Mucosa of stomach (tissue), 1 donor: ENCODE results near the gene PACSIN2.

Source experiments
- H3K27me3 ChIP-seq: one replicate; pipeline ENCODE4 v1.7.0; 2013; ENCODE audit warnings: mild to moderate bottlenecking, low read length; ENCODE audit not compliant: control insufficient read depth, insufficient read depth
- H3K36me3 ChIP-seq: one replicate; pipeline ENCODE4 v1.7.0; 2013; ENCODE audit warnings: low read length; ENCODE audit not compliant: control insufficient read depth, insufficient read depth
- H3K4me1 ChIP-seq: one replicate; pipeline ENCODE4 v1.7.0; 2013; ENCODE audit warnings: mild to moderate bottlenecking, low read length; ENCODE audit not compliant: control insufficient read depth, insufficient read depth
- H3K4me3 ChIP-seq: one replicate; pipeline ENCODE4 v1.7.0; 2013; ENCODE audit warnings: low read length
- H3K9ac ChIP-seq: one replicate; pipeline ENCODE4 v1.7.0; 2013; ENCODE audit warnings: mild to moderate bottlenecking, low read length, moderate library complexity
- H3K9me3 ChIP-seq: one replicate; pipeline ENCODE4 v1.7.0; 2013; ENCODE audit warnings: mild to moderate bottlenecking, low read length, moderate library complexity; ENCODE audit not compliant: control insufficient read depth
- donor health status: Pancreatic carcinoma.

PACSIN2 gene

GRCh38 chr22:42834177-42834949 is 180.6 kb downstream of the PACSIN2 start:
- no peak overlapping the region for H3K9ac ChIP-seq
- H3K36me3 ChIP-seq = no peaks in the 10 kb centered on the region
- no peak overlapping the region for H3K4me3 ChIP-seq
- no peaks in the 10 kb centered on the region for H3K4me1 ChIP-seq
- no peaks in the 10 kb centered on the region for H3K27me3 ChIP-seq
- no peaks in the 10 kb centered on the region for H3K9me3 ChIP-seq

GRCh38 chr22:42833104-42833503 is 181.8 kb downstream of the PACSIN2 start:
- H3K36me3 ChIP-seq = no peaks in the 10 kb centered on the region
- no peak overlapping the region for H3K4me3 ChIP-seq
- H3K4me1 ChIP-seq = no peaks in the 10 kb centered on the region
- H3K9ac ChIP-seq = no peak overlapping the region
- no peaks in the 10 kb centered on the region for H3K27me3 ChIP-seq
- no peaks in the 10 kb centered on the region for H3K9me3 ChIP-seq

GRCh38 chr22:42831712-42832111 is 183.2 kb downstream of the PACSIN2 start:
- H3K27me3 ChIP-seq = no peaks in the 10 kb centered on the region
- no peak overlapping the region for H3K4me3 ChIP-seq
- H3K9me3 ChIP-seq = no peaks in the 10 kb centered on the region
- H3K36me3 ChIP-seq = no peaks in the 10 kb centered on the region
- H3K9ac ChIP-seq = no peak overlapping the region
- H3K4me1 ChIP-seq = no peaks in the 10 kb centered on the region

DNA sequence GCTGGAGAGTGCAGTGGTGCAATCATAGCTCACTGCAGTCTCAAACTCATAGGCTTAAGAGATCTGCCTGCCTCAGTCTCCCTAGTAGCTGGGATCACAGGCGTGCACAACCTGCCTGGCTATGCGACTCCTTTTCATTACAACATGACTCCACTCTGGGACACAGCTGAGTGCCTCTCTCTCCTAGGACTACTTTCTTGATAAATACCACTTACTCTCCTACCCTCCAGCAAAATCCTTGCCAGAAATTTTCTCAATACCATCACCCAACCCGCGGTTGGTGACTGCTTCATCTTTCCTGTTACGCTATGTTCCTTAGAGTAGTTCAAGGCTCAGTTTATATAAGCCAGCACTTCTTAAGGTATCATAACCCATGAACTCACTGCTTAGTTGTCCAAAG is 184.8 kb downstream of the PACSIN2 start:
- H3K4me3 ChIP-seq = no peak overlapping the region
- H3K4me1 ChIP-seq = no peaks in the 10 kb centered on the region
- H3K36me3 ChIP-seq = no peaks in the 10 kb centered on the region
- no peaks in the 10 kb centered on the region for H3K27me3 ChIP-seq
- H3K9ac ChIP-seq = no peak overlapping the region
- H3K9me3 ChIP-seq = no peaks in the 10 kb centered on the region

DNA sequence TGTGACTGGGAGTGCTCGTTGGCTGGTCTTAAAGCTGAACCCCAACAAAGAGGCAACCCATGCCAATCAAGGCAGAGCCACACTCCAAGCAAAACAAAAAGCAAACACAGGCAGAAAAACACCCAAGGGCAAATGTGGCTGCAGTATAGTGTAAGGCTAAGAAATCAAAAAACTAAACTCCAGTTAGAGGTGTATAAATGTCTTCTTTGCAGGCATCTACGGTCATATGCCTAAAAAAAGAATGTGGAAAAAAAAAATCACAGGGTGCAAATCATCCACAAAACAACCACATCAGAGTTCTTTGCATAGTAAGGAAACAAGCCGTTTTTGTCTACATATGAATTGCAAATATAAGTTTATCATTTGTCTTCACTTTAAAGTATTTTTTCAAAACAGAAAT is 185.6 kb downstream of the PACSIN2 start:
- H3K9me3 ChIP-seq = no peaks in the 10 kb centered on the region
- no peak overlapping the region for H3K9ac ChIP-seq
- H3K4me1 ChIP-seq = no peaks in the 10 kb centered on the region
- peaks cover 3% of the 10 kb centered on the region for H3K36me3 ChIP-seq
- no peaks in the 10 kb centered on the region for H3K27me3 ChIP-seq
- H3K4me3 ChIP-seq = no peak overlapping the region

DNA sequence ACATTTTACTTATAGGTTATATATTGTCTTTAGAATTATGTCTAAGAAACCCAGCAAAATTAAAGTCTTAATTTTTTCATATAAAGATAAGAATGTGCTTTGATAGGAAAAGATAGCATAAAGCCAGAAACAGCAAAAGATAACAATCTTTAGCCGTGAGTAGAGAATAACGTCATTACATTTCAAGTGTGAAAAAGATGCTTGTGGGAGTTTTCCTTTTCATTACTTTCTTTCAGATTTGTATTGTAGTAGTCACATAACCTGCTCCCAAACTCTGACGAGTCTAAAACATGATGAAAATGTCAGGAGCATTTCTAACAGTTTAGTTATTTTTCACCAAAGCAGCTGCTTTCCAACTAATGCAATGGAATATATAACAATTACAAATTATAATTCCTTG is 189.2 kb downstream of the PACSIN2 start:
- Histone ChIP-seq H3K4me3 (no peak overlapping the region), H3K9ac (no peak overlapping the region), H3K4me1 (no peaks in the 10 kb centered on the region), H3K27me3 (no peaks in the 10 kb centered on the region), H3K36me3 (peaks cover 3% of the 10 kb centered on the region), H3K9me3 (no peaks in the 10 kb centered on the region)

- H3K4me1 ChIP-seq = no peaks in the 10 kb centered on the region
- H3K27me3 ChIP-seq = no peaks in the 10 kb centered on the region
- H3K9me3 ChIP-seq = no peaks in the 10 kb centered on the region
- peaks cover 3% of the 10 kb centered on the region for H3K36me3 ChIP-seq
- no peak overlapping the region for H3K4me3 ChIP-seq
- H3K9ac ChIP-seq = no peak overlapping the region
Observed at GRCh38 chr22:42821386-42821785, 193.6 kb downstream of the PACSIN2 start.

DNA sequence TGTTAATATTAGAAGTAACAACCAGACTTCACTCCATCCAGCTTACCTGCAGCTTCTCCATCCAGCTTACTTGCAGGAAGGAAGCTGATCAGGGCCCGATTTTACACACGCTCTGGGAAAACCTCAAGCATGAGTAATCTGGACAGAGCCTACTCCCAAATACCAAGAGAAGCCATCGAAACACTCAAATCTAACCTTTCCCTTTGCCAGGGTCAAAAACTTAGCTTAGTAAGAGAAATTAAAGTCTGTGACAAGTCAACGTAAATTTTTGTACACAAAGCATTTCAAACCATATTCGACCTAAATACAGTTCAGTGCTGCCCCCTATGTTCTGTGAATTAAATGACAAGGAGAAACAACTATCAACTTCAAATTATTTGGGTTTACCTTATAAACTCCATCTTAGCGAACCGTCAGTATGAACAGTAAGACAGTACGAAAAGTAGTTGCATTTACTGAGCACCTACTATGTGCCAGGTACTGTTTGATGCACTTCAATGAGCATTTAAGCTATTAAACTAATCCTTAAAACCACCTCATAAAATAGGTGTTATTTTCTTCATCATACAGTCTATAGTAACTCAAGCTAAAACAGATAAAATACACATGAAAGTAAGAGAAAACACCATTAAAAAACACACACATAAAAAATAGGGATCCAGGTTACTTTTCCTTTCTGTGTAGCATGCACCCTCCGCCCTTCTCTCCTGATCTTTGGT is 194.7 kb downstream of the PACSIN2 start:
- H3K9ac ChIP-seq = no peak overlapping the region
- peaks cover 3% of the 10 kb centered on the region for H3K36me3 ChIP-seq
- H3K4me3 ChIP-seq = no peak overlapping the region

More for the DNA sequence above, 194.7 kb downstream of the PACSIN2 start:
- Histone ChIP-seq H3K9me3 (no peaks in the 10 kb centered on the region), H3K4me1 (no peaks in the 10 kb centered on the region), H3K27me3 (no peaks in the 10 kb centered on the region)
